KBM-7 (cell line): ENCODE measurements around the gene NRARP.

Source experiments
- DNase-seq: peaks from one replicate; pipeline ENCODE4 v3.0.0-alpha.2; 2015
- in situ Hi-C: fragments of 300-500 bp; cut with MboI; formaldehyde crosslinking; loops from 2 replicates; pipeline ENCODE4 v1.14.3; 2020; ENCODE audit warnings: low sequenced_read_pairs, low pct_unique_long_range_greater_than_20kb, mixed read lengths

NRARP gene

GRCh38 chr9:137325124-137325523, 23.1 kb upstream of the NRARP start:
- in situ Hi-C loops, result no loop called here
- no peak for DNase-seq

- DNase-seq, result no peak
- in situ Hi-C loops, result no loop called here
Measured at GRCh38 chr9:137323531-137324331, 21.7 kb upstream of the NRARP start.

- in situ Hi-C loops, result no loop called here
- DNase-seq, result no peak
Measured at GRCh38 chr9:137321726-137322361, 19.8 kb upstream of the NRARP start.

- peak; percentile 87 for DNase-seq
- in situ Hi-C loops, result no loop called here
Measured at GRCh38 chr9:137320555-137321384, 18.7 kb upstream of the NRARP start.

- no peak for DNase-seq
- in situ Hi-C loops, result no loop called here
Measured at GRCh38 chr9:137319739-137320551, 17.9 kb upstream of the NRARP start.

- no peak for DNase-seq
- in situ Hi-C loops, result no loop called here
Measured at GRCh38 chr9:137319011-137319738, 17.1 kb upstream of the NRARP start.

GRCh38 chr9:137318602-137319001, 16.5 kb upstream of the NRARP start:
- DNase-seq, result no peak
- in situ Hi-C loops, result no loop called here

- in situ Hi-C loops, result no loop called here
- DNase-seq, result no peak
Measured at GRCh38 chr9:137317718-137318511, 15.8 kb upstream of the NRARP start.

- in situ Hi-C loops, result no loop called here
- DNase-seq, result no peak
Measured at GRCh38 chr9:137317021-137317717, 15.1 kb upstream of the NRARP start.

- in situ Hi-C loops, result no loop called here
Measured at GRCh38 chr9:137316012-137316981, 14.2 kb upstream of the NRARP start.

GRCh38 chr9:137315581-137316011, 13.5 kb upstream of the NRARP start:
- no peak for DNase-seq
- in situ Hi-C loops, result no loop called here

More at GRCh38 chr9:137316012-137316981, 14.2 kb upstream of the NRARP start:
- no peak for DNase-seq

- DNase-seq, result no peak
- in situ Hi-C loops, result no loop called here
Measured at GRCh38 chr9:137314561-137315560, 12.8 kb upstream of the NRARP start.

- in situ Hi-C loops, result no loop called here
- no peak for DNase-seq
Measured at GRCh38 chr9:137313956-137314560, 12.0 kb upstream of the NRARP start.

GRCh38 chr9:137313326-137313936, 11.4 kb upstream of the NRARP start:
- in situ Hi-C loops, result no loop called here
- DNase-seq, result no peak
